ENCODE data around the gene PARP16.

Gene PARP16

GRCh38 chr15:65329984-65330735, 43.5 kb upstream of the PARP16 start:
- no peaks in the 10 kb centered on the region for H3K9me3 ChIP-seq (ENCODE audit: control insufficient read depth in 1 of 2, low read length in 2 of 2)
- no peaks in the 10 kb centered on the region for H3K27me3 ChIP-seq (ENCODE audit: control insufficient read depth in 1 of 2, insufficient read depth in 2 of 2, low read length in 2 of 2)
- no peak overlapping the region for H3K9ac ChIP-seq (ENCODE audit: low read depth in 1 of 2, low read length in 2 of 2)
- no peaks in the 10 kb centered on the region for H3K4me1 ChIP-seq (ENCODE audit: control insufficient read depth in 1 of 2, insufficient read depth in 2 of 2, low read length in 2 of 2)
- no peak overlapping the region for H3K4me3 ChIP-seq (ENCODE audit: low read depth in 1 of 2, low read length in 2 of 2)
- H3K27ac ChIP-seq (ENCODE audit: low read depth, low read length), result no peak overlapping the region
- no peaks in the 10 kb centered on the region for H3K36me3 ChIP-seq (ENCODE audit: control insufficient read depth in 1 of 2, insufficient read depth in 2 of 2, low read length in 2 of 2)

- Histone ChIP-seq H3K27ac (ENCODE audit: low read depth, low read length) (no peak overlapping the region), H3K27me3 (ENCODE audit: control insufficient read depth in 1 of 2, insufficient read depth in 2 of 2, low read length in 2 of 2) (no peaks in the 10 kb centered on the region), H3K4me3 (ENCODE audit: low read depth in 1 of 2, low read length in 2 of 2) (no peak overlapping the region), H3K36me3 (ENCODE audit: control insufficient read depth in 1 of 2, insufficient read depth in 2 of 2, low read length in 2 of 2) (no peaks in the 10 kb centered on the region), H3K9ac (ENCODE audit: low read depth in 1 of 2, low read length in 2 of 2) (no peak overlapping the region), H3K9me3 (ENCODE audit: control insufficient read depth in 1 of 2, low read length in 2 of 2) (no peaks in the 10 kb centered on the region), H3K4me1 (ENCODE audit: control insufficient read depth in 1 of 2, insufficient read depth in 2 of 2, low read length in 2 of 2) (no peaks in the 10 kb centered on the region)
Measured at GRCh38 chr15:65329288-65329983, 42.8 kb upstream of the PARP16 start.

GRCh38 chr15:65328506-65329287, 42.0 kb upstream of the PARP16 start:
- no peaks in the 10 kb centered on the region for H3K27me3 ChIP-seq (ENCODE audit: control insufficient read depth in 1 of 2, insufficient read depth in 2 of 2, low read length in 2 of 2)

GRCh38 chr15:65327651-65328393, 41.1 kb upstream of the PARP16 start:
- H3K36me3 ChIP-seq (ENCODE audit: control insufficient read depth in 1 of 2, insufficient read depth in 2 of 2, low read length in 2 of 2), result no peaks in the 10 kb centered on the region
- no peak overlapping the region for H3K4me3 ChIP-seq (ENCODE audit: low read depth in 1 of 2, low read length in 2 of 2)
- H3K4me1 ChIP-seq (ENCODE audit: control insufficient read depth in 1 of 2, insufficient read depth in 2 of 2, low read length in 2 of 2), result no peaks in the 10 kb centered on the region
- no peaks in the 10 kb centered on the region for H3K9me3 ChIP-seq (ENCODE audit: control insufficient read depth in 1 of 2, low read length in 2 of 2)
- no peaks in the 10 kb centered on the region for H3K27me3 ChIP-seq (ENCODE audit: control insufficient read depth in 1 of 2, insufficient read depth in 2 of 2, low read length in 2 of 2)
- H3K27ac ChIP-seq (ENCODE audit: low read depth, low read length), result no peak overlapping the region
- H3K9ac ChIP-seq (ENCODE audit: low read depth in 1 of 2, low read length in 2 of 2), result no peak overlapping the region

More at GRCh38 chr15:65328506-65329287, 42.0 kb upstream of the PARP16 start:
- Histone ChIP-seq H3K4me3 (ENCODE audit: low read depth in 1 of 2, low read length in 2 of 2) (no peak overlapping the region), H3K36me3 (ENCODE audit: control insufficient read depth in 1 of 2, insufficient read depth in 2 of 2, low read length in 2 of 2) (no peaks in the 10 kb centered on the region), H3K9ac (ENCODE audit: low read depth in 1 of 2, low read length in 2 of 2) (no peak overlapping the region), H3K4me1 (ENCODE audit: control insufficient read depth in 1 of 2, insufficient read depth in 2 of 2, low read length in 2 of 2) (no peaks in the 10 kb centered on the region), H3K9me3 (ENCODE audit: control insufficient read depth in 1 of 2, low read length in 2 of 2) (no peaks in the 10 kb centered on the region), H3K27ac (ENCODE audit: low read depth, low read length) (no peak overlapping the region)

- no peaks in the 10 kb centered on the region for H3K36me3 ChIP-seq (ENCODE audit: control insufficient read depth in 1 of 2, insufficient read depth in 2 of 2, low read length in 2 of 2)
- no peaks in the 10 kb centered on the region for H3K9me3 ChIP-seq (ENCODE audit: control insufficient read depth in 1 of 2, low read length in 2 of 2)
- peaks cover 0 to under 1% of the 10 kb centered on the region in 2 donors for H3K27me3 ChIP-seq (ENCODE audit: control insufficient read depth in 1 of 2, insufficient read depth in 2 of 2, low read length in 2 of 2)
- no peak overlapping the region for H3K9ac ChIP-seq (ENCODE audit: low read depth in 1 of 2, low read length in 2 of 2)
- no peak overlapping the region for H3K27ac ChIP-seq (ENCODE audit: low read depth, low read length)
- no peaks in the 10 kb centered on the region for H3K4me1 ChIP-seq (ENCODE audit: control insufficient read depth in 1 of 2, insufficient read depth in 2 of 2, low read length in 2 of 2)
- no peak overlapping the region for H3K4me3 ChIP-seq (ENCODE audit: low read depth in 1 of 2, low read length in 2 of 2)
Measured at GRCh38 chr15:65326818-65327217, 40.1 kb upstream of the PARP16 start.

GRCh38 chr15:65326117-65326526, 39.4 kb upstream of the PARP16 start:
- H3K4me3 ChIP-seq (ENCODE audit: low read depth in 1 of 2, low read length in 2 of 2), result no peak overlapping the region
- H3K9ac ChIP-seq (ENCODE audit: low read depth in 1 of 2, low read length in 2 of 2), result no peak overlapping the region

GRCh38 chr15:65323071-65323511, 36.4 kb upstream of the PARP16 start:
- H3K9ac ChIP-seq (ENCODE audit: low read depth in 1 of 2, low read length in 2 of 2), result no peak overlapping the region
- peaks cover 0 to 4% of the 10 kb centered on the region in 2 donors for H3K27me3 ChIP-seq (ENCODE audit: control insufficient read depth in 1 of 2, insufficient read depth in 2 of 2, low read length in 2 of 2)
- H3K27ac ChIP-seq (ENCODE audit: low read depth, low read length), result no peak overlapping the region
- H3K4me1 ChIP-seq (ENCODE audit: control insufficient read depth in 1 of 2, insufficient read depth in 2 of 2, low read length in 2 of 2), result no peaks in the 10 kb centered on the region
- H3K4me3 ChIP-seq (ENCODE audit: low read depth in 1 of 2, low read length in 2 of 2), result no peak overlapping the region
- H3K9me3 ChIP-seq (ENCODE audit: control insufficient read depth in 1 of 2, low read length in 2 of 2), result no peaks in the 10 kb centered on the region
- H3K36me3 ChIP-seq (ENCODE audit: control insufficient read depth in 1 of 2, insufficient read depth in 2 of 2, low read length in 2 of 2), result no peaks in the 10 kb centered on the region

More at GRCh38 chr15:65326117-65326526, 39.4 kb upstream of the PARP16 start:
- H3K4me1 ChIP-seq (ENCODE audit: control insufficient read depth in 1 of 2, insufficient read depth in 2 of 2, low read length in 2 of 2), result no peaks in the 10 kb centered on the region
- peaks cover 0 to 4% of the 10 kb centered on the region in 2 donors for H3K27me3 ChIP-seq (ENCODE audit: control insufficient read depth in 1 of 2, insufficient read depth in 2 of 2, low read length in 2 of 2)
- no peak overlapping the region for H3K27ac ChIP-seq (ENCODE audit: low read depth, low read length)
- no peaks in the 10 kb centered on the region for H3K36me3 ChIP-seq (ENCODE audit: control insufficient read depth in 1 of 2, insufficient read depth in 2 of 2, low read length in 2 of 2)
- H3K9me3 ChIP-seq (ENCODE audit: control insufficient read depth in 1 of 2, low read length in 2 of 2), result no peaks in the 10 kb centered on the region

- Histone ChIP-seq H3K27ac (ENCODE audit: low read depth, low read length) (no peak overlapping the region), H3K4me3 (ENCODE audit: low read depth in 1 of 2, low read length in 2 of 2) (no peak overlapping the region), H3K9ac (ENCODE audit: low read depth in 1 of 2, low read length in 2 of 2) (no peak overlapping the region), H3K4me1 (ENCODE audit: control insufficient read depth in 1 of 2, insufficient read depth in 2 of 2, low read length in 2 of 2) (no peaks in the 10 kb centered on the region), H3K36me3 (ENCODE audit: control insufficient read depth in 1 of 2, insufficient read depth in 2 of 2, low read length in 2 of 2) (no peaks in the 10 kb centered on the region), H3K9me3 (ENCODE audit: control insufficient read depth in 1 of 2, low read length in 2 of 2) (no peaks in the 10 kb centered on the region), H3K27me3 (ENCODE audit: control insufficient read depth in 1 of 2, insufficient read depth in 2 of 2, low read length in 2 of 2) (peaks cover 0 to 4% of the 10 kb centered on the region in 2 donors)
Measured at GRCh38 chr15:65318870-65319356, 32.2 kb upstream of the PARP16 start.

- Histone ChIP-seq H3K4me3 (ENCODE audit: low read depth in 1 of 2, low read length in 2 of 2) (no peak overlapping the region), H3K27ac (ENCODE audit: low read depth, low read length) (no peak overlapping the region), H3K9ac (ENCODE audit: low read depth in 1 of 2, low read length in 2 of 2) (no peak overlapping the region), H3K27me3 (ENCODE audit: control insufficient read depth in 1 of 2, insufficient read depth in 2 of 2, low read length in 2 of 2) (no peaks in the 10 kb centered on the region), H3K36me3 (ENCODE audit: control insufficient read depth in 1 of 2, insufficient read depth in 2 of 2, low read length in 2 of 2) (no peaks in the 10 kb centered on the region), H3K9me3 (ENCODE audit: control insufficient read depth in 1 of 2, low read length in 2 of 2) (no peaks in the 10 kb centered on the region), H3K4me1 (ENCODE audit: control insufficient read depth in 1 of 2, insufficient read depth in 2 of 2, low read length in 2 of 2) (no peaks in the 10 kb centered on the region)
Measured at GRCh38 chr15:65312400-65312916, 25.8 kb upstream of the PARP16 start.

All from duodenal mucosa (tissue), 2 donors.